Gastroesophageal sphincter (tissue), 3 donors: ENCODE data around the gene SLF1.

ENCODE experiments used
- CTCF ChIP-seq, 4 experiments: fragments of 200-600 bp in 2 of 4; fragments of 450-650 bp in 2 of 4; sonication (generic) in 1 of 4; IDR thresholded peaks; one replicate each; pipeline ENCODE4 v1.5.1; 2017 to 2019; ENCODE audit warnings: antibody characterized with exemption in 4 of 4, mild to moderate bottlenecking in 2 of 4, moderate library complexity in 2 of 4
- EP300 ChIP-seq: sonication (generic); formaldehyde crosslinking; IDR thresholded peaks from one replicate; pipeline ENCODE4 v1.6.1; 2017; ENCODE audit warnings: antibody characterized with exemption, mild to moderate bottlenecking
- POLR2A ChIP-seq, 2 donors: fragments of 450-650 bp; IDR thresholded peaks; one replicate each; pipeline ENCODE4 v1.6.1; 2017; ENCODE audit warnings: antibody characterized with exemption in 2 of 2, mild to moderate bottlenecking in 2 of 2, moderate library complexity in 1 of 2
- POLR2AphosphoS5 ChIP-seq: sonication (generic); formaldehyde crosslinking; IDR thresholded peaks from one replicate; pipeline ENCODE4 v1.6.1; 2017; ENCODE audit warnings: antibody characterized with exemption

- TF ChIP-seq POLR2A (IDR thresholded peaks at IDR 0.05) (no peak), CTCF (IDR thresholded peaks at IDR 0.05) (no peak), POLR2AphosphoS5 (no peak), EP300 (no peak)
Observed at GRCh38 chr5:94691949-94692348, 73.5 kb downstream of the SLF1 start.
